IPS-15b (cell line): ENCODE data around the gene ARHGAP11A.

Experiments used
- H3K27me3 ChIP-seq: one replicate; pipeline ENCODE4 v1.6.1; 2013; ENCODE audit warnings: low read length; ENCODE audit not compliant: control insufficient read depth, insufficient read depth
- H3K36me3 ChIP-seq: one replicate; pipeline ENCODE4 v1.6.1; 2013; ENCODE audit warnings: low read length; ENCODE audit not compliant: control insufficient read depth, insufficient read depth
- H3K4me1 ChIP-seq: one replicate; pipeline ENCODE4 v1.6.1; 2013; ENCODE audit warnings: mild to moderate bottlenecking, low read length; ENCODE audit not compliant: control insufficient read depth, insufficient read depth
- H3K4me3 ChIP-seq: one replicate; pipeline ENCODE4 v1.5.1; 2013; ENCODE audit warnings: low read depth, low read length
- H3K9ac ChIP-seq: one replicate; pipeline ENCODE4 v1.6.1; 2013; ENCODE audit warnings: low read depth, mild to moderate bottlenecking, low read length
- H3K9me3 ChIP-seq: one replicate; pipeline ENCODE4 v1.6.1; 2013; ENCODE audit warnings: mild to moderate bottlenecking, low read length; ENCODE audit not compliant: control insufficient read depth, insufficient read depth

The ARHGAP11A gene

DNA sequence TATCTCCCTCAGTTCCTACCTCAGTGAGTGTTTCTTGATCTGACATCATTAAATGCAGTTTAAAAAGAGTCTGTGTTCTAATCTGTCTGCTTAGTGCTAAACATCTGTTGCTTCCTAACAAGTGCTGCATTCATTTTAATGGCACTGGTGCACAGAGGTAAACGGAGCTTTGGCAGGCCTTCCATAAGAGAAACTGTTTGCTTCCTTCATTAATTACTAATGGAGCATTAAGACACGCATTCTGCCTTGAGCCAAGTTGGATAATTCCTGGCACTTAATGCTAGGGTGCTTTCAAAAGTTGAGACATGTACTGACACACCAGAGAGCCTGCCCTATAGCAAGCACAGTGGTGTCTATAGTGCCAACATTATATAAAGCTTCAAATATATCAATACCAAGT is 60.9 kb downstream of the ARHGAP11A start:
- no peak overlapping the region for H3K9ac ChIP-seq
- H3K9me3 ChIP-seq, result no peaks in the 10 kb centered on the region

DNA sequence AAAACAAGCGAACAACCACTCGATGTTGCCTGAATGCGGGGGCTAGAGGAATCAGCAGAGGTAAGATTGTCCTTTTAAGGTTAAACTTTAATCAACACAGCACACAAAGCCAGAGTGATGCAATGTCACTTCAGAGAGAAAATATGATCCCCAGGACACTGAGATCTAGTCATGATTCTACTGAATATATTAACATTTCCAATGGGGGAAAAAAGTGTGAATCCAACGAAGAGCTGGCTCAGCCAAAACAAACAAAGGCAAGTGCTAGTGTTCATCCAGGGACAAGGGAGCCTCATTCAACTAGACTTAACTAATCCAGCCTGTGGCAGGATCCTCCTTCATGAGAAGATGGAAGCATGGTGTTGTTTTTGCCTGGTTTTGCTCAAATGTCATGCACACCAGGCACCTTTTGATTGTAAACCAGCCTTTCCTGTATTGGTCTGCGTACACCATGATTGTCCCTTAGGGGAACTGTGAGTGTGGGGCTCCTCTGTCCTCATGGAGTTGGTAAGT is 62.0 kb downstream of the ARHGAP11A start:
- Histone ChIP-seq H3K9me3 (no peaks in the 10 kb centered on the region), H3K27me3 (no peaks in the 10 kb centered on the region), H3K4me1 (peaks cover 3% of the 10 kb centered on the region), H3K36me3 (no peaks in the 10 kb centered on the region), H3K4me3 (no peak overlapping the region), H3K9ac (no peak overlapping the region)

More for the DNA sequence above, 60.9 kb downstream of the ARHGAP11A start:
- H3K4me1 ChIP-seq, result peaks cover 3% of the 10 kb centered on the region
- no peak overlapping the region for H3K4me3 ChIP-seq
- H3K36me3 ChIP-seq, result no peaks in the 10 kb centered on the region
- H3K27me3 ChIP-seq, result no peaks in the 10 kb centered on the region

DNA sequence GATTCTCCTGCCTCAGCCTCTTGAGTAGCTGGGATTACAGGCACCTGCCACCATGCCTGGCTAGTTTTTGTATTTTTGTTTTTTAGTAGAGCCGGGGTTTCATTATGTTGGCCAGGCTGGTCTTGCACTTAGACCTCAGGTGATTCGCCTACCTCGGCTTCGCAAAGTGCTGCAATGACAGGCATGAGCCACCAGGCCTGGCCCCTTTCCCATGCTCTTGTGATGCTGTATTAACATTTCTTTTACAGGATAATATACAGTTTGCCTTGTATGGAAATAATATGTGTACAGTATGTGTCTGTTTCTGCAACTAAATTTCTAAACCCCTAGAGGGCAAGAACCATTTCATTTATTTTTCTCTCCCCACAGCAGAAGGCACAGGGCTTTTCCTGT is 64.0 kb downstream of the ARHGAP11A start:
- peaks cover 3% of the 10 kb centered on the region for H3K4me1 ChIP-seq
- H3K27me3 ChIP-seq, result no peaks in the 10 kb centered on the region
- H3K36me3 ChIP-seq, result no peaks in the 10 kb centered on the region
- no peak overlapping the region for H3K9ac ChIP-seq
- no peak overlapping the region for H3K4me3 ChIP-seq
- H3K9me3 ChIP-seq, result no peaks in the 10 kb centered on the region

DNA sequence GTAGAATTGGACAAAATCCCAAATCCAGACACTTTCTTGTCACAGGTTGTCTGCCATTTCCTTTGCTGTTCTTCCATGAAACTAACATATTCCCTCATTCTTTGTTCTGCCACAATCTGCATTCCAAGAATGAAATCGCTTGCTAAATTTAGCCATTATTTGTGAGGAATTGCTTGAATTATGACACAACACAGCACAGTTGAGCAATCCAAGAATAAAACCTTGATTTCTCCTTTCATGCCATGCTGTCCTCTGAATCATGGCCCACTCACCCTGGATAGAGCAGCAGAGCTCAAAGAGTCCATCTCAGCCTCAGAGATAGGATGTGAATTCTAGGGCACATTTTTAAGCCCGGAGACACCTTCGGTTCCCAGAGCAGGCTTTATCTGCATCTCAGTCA is 67.3 kb downstream of the ARHGAP11A start:
- Histone ChIP-seq H3K4me1 (peaks cover under 1% of the 10 kb centered on the region), H3K9ac (no peak overlapping the region), H3K27me3 (no peaks in the 10 kb centered on the region)

DNA sequence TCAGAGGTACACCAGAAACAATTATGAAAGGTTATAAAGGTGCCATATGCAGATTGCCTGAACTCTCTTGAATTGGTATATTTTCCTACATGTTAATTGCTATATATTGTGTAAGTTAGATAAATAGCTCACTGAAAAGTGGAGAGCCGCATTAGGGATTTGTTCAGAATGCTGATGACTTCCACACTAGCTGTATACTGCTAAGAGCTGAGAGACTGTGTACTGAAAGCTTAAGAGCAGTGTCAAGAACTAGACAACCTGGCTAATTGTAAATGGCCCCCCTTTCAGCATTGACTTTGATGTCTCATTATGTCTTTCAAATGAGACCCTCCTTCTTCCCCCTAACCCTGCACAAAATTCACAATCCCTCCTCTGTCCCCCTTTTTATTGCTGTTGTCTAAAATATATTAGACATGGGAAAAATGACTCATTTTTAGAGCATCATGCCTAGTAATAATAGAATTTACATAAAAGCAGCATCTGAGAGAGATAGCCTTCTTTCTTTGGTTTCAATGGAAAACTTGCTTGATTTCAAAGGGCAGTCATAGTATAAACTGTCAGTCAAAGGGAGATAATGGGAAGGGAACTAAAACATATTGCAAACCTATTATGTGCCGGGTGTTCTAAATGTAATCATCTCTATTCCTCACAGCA is 67.8 kb downstream of the ARHGAP11A start:
- Histone ChIP-seq H3K36me3 (no peaks in the 10 kb centered on the region), H3K9ac (no peak overlapping the region), H3K27me3 (no peaks in the 10 kb centered on the region), H3K4me3 (no peak overlapping the region), H3K9me3 (no peaks in the 10 kb centered on the region), H3K4me1 (no peaks in the 10 kb centered on the region)

More for the DNA sequence above, 67.3 kb downstream of the ARHGAP11A start:
- Histone ChIP-seq H3K9me3 (no peaks in the 10 kb centered on the region), H3K4me3 (no peak overlapping the region), H3K36me3 (no peaks in the 10 kb centered on the region)

DNA sequence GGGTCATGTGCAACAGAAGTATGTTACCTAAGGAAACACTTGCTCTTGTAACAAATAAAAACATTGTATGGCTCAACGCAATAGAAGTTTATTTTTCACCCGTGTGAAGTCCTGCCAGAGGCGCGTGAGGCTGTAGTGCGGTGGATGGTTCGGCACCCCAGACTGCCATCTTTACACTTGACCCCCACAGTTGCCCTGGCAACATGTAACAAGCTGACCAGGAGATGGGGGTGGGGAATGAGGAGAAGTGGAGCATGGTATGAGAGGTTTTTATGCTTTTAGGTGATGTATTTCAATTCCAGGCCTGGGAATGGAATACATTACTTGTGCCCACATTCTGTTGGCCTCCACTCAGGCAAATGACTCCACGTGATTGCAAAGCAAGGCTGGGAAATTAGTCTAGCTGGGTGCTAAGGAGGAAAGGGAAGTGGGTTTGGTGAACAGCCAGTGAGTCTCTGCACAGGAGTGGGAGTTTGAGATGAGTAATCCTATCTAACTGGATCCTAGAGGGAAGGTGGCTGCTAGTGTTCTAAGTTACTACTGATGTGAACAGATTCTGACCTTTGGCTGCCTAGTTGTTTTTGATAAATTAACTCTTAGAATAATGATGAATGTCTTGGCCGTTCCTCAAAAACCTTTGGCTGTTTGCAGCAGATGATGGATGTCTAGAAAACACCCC is 68.7 kb downstream of the ARHGAP11A start:
- Histone ChIP-seq H3K36me3 (no peaks in the 10 kb centered on the region), H3K4me3 (no peak overlapping the region), H3K9ac (no peak overlapping the region), H3K4me1 (no peaks in the 10 kb centered on the region), H3K9me3 (no peaks in the 10 kb centered on the region), H3K27me3 (no peaks in the 10 kb centered on the region)

DNA sequence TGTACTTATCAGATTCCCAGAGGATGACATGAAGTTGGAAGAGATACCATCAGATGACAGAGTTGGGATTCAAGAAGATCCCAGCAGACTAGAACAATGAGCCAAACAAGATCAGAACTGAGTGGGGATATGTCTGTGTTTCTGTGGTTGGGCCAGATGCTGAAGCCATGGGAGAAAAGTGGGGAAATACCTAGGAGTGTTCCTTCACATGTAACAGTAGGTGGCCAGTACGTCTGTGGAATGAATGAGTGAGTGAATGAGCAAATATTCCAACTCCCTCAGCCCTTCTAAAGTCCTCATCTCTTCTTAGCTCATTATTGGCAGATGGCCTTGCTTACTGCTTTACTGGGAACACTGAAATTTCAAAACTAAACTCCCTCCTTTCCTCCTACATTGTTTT is 70.3 kb downstream of the ARHGAP11A start:
- Histone ChIP-seq H3K36me3 (no peaks in the 10 kb centered on the region), H3K9me3 (no peaks in the 10 kb centered on the region), H3K4me1 (no peaks in the 10 kb centered on the region), H3K27me3 (no peaks in the 10 kb centered on the region), H3K9ac (no peak overlapping the region), H3K4me3 (no peak overlapping the region)

DNA sequence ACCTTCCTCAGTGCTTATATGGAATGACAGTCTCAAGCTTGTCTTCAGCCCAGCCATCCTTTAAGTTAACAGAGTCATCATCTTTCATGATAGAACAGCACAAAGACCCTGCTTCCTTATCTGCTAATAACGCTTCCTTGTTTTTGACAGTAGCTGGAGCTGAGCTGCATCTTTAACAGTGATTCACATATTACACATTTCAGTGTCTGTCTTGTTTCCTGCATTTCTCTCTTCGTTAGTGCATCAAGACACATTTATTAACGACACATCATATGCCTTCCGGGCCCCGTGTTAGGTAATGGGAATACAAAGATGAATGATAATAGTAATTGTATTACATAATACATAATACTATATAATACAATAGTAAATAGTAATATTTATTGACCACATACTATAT is 72.3 kb downstream of the ARHGAP11A start:
- H3K27me3 ChIP-seq, result no peaks in the 10 kb centered on the region

DNA sequence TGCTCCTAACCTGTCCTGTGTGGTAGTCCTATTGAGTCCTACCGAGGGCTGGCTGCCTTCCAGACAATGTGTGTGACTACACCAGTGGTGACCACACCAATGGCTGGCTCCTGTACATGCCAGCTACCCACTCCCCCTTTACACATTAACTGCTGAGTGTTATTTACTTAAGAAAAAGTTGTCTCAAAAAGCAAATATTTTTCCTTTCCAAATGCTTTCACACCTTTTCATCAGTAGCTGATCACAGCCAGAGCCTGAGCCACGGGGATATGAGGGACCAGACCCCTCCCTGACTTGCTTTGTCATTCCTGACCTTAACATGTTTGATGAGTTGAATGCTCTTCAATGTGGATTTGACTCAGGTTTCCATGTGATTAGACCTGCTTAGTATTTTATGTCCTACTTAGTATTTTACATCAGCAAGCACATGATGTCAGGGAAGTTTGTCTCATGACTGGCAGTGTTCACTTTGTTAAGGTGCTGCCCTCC is 72.9 kb downstream of the ARHGAP11A start:
- no peak overlapping the region for H3K4me3 ChIP-seq
- no peak overlapping the region for H3K9ac ChIP-seq
- no peaks in the 10 kb centered on the region for H3K36me3 ChIP-seq
- H3K9me3 ChIP-seq, result no peaks in the 10 kb centered on the region
- H3K27me3 ChIP-seq, result no peaks in the 10 kb centered on the region
- no peaks in the 10 kb centered on the region for H3K4me1 ChIP-seq

More for the DNA sequence above, 72.3 kb downstream of the ARHGAP11A start:
- no peaks in the 10 kb centered on the region for H3K9me3 ChIP-seq
- no peaks in the 10 kb centered on the region for H3K4me1 ChIP-seq
- H3K4me3 ChIP-seq, result no peak overlapping the region
- H3K36me3 ChIP-seq, result no peaks in the 10 kb centered on the region
- no peak overlapping the region for H3K9ac ChIP-seq
